Progenitor cell of endocrine pancreas (in vitro differentiated cells): ENCODE data around the gene SLC6A16. TPM values are rescaled to one million over a fixed set of nuclear protein-coding genes. Genes with fewer than 3 reads are reported as not detected.
"Not testable (repeated sequence)": the region's sequence is repeated elsewhere in the genome, so short reads cannot be mapped to it uniquely, and the experiment has no call there.

Source experiments
- DNase-seq: peaks from one replicate; pipeline ENCODE4 v3.0.0; 2021; ENCODE audit warnings: low spot score; ENCODE audit not compliant: unreplicated experiment
- H3K27ac Mint-ChIP-seq: 2 replicates; pipeline ENCODE4 v1.8.0; 2021; ENCODE audit warnings: mild to moderate bottlenecking, moderate library complexity, mixed read lengths
- H3K27me3 Mint-ChIP-seq: 2 replicates; pipeline ENCODE4 v1.8.0; 2021; ENCODE audit warnings: mixed read lengths
- H3K36me3 Mint-ChIP-seq: 2 replicates; pipeline ENCODE4 v1.8.0; 2022; ENCODE audit warnings: mixed read lengths; ENCODE audit not compliant: insufficient read depth
- H3K4me1 Mint-ChIP-seq: 2 replicates; pipeline ENCODE4 v1.8.0; 2021; ENCODE audit warnings: low read depth, mixed read lengths
- H3K4me3 Mint-ChIP-seq: 2 replicates; pipeline ENCODE4 v1.8.0; 2021; ENCODE audit warnings: low read depth, mild to moderate bottlenecking, moderate library complexity, mixed read lengths
- H3K9me3 Mint-ChIP-seq: 2 replicates; pipeline ENCODE4 v1.8.0; 2021; ENCODE audit warnings: low read depth, mixed read lengths
- total RNA-seq: library from RNA; stranded (reverse); gene quantifications from 2 replicates; pipeline ENCODE4 v1.2.1, GENCODE V29; 2021
- TF ChIP-seq, protein P1 (sequence below): fragments of 200-600 bp; sonication (generic); IDR thresholded peaks from one replicate; pipeline ENCODE4 v1.5.0; 2021; ENCODE audit warnings: antibody characterized with exemption, mild to moderate bottlenecking; ENCODE audit not compliant: unreplicated experiment

Gene SLC6A16
- total RNA-seq, 1 donor from 2014 or later: 11.8 TPM

DNA sequence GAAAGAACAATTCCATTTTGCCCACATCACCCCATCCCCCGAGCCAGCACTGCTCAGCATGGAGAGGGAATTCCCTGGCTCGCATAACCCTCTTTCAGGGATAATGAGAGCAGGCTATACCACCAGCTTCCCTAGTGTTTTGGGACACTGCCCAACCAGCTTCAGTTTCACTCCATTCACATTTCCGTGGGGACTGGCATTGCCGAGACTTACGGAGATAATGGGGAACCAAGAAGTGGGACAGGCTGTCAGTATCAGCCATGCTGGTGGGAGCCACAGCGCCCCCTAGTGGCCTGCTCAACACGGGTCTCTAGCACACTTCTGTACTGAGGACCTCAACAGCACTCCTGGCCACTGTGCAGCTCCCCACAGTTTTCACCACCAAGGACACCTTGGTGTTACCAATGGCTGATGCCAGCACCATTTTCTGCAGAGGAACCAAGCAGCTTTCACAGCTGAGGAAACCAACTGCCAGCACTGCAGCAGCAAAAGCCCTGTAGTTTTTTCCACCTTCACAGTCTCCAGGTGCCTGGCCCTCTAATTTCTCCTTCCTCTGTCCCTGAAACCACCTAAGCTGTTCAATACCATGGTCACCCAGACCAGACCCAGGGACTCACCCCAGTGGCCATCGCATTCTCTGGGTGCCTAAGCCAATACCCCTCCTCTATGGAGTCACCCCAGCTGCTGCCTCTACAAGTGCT, 23.7 kb downstream of the SLC6A16 start:
- H3K4me1 Mint-ChIP-seq: no peaks in the 10 kb centered on the region
- DNase-seq: peak; percentile 58
- no peak overlapping the region for H3K4me3 Mint-ChIP-seq
- H3K9me3 Mint-ChIP-seq: no peaks in the 10 kb centered on the region
- H3K27ac Mint-ChIP-seq: peak overlapping the region; percentile 69
- peaks cover 4% of the 10 kb centered on the region for H3K36me3 Mint-ChIP-seq
- no peaks in the 10 kb centered on the region for H3K27me3 Mint-ChIP-seq
- TF ChIP-seq, protein P1, sequence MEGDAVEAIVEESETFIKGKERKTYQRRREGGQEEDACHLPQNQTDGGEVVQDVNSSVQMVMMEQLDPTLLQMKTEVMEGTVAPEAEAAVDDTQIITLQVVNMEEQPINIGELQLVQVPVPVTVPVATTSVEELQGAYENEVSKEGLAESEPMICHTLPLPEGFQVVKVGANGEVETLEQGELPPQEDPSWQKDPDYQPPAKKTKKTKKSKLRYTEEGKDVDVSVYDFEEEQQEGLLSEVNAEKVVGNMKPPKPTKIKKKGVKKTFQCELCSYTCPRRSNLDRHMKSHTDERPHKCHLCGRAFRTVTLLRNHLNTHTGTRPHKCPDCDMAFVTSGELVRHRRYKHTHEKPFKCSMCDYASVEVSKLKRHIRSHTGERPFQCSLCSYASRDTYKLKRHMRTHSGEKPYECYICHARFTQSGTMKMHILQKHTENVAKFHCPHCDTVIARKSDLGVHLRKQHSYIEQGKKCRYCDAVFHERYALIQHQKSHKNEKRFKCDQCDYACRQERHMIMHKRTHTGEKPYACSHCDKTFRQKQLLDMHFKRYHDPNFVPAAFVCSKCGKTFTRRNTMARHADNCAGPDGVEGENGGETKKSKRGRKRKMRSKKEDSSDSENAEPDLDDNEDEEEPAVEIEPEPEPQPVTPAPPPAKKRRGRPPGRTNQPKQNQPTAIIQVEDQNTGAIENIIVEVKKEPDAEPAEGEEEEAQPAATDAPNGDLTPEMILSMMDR: peak; percentile 88

DNA sequence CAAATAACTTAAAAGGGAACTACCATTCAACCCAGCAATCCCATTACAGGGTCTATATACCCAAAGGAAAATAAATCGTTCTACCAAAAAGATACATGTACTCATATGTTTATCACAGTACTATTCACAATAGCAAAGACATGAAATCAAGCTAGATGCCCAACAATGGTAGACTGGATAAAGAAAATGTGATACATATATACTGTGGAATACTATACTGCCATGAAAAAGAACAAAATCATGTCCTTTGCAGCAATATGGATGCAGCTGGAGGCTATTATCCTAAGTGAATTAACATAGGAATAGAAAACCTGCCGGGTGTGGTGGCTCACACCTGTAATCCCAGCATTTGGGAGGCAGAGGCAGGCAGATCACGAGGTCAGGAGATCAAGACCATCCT, 26.3 kb downstream of the SLC6A16 start:
- DNase-seq, H3K27ac Mint-ChIP-seq, H3K4me3 Mint-ChIP-seq, H3K36me3 Mint-ChIP-seq, H3K27me3 Mint-ChIP-seq, H3K4me1 Mint-ChIP-seq, H3K9me3 Mint-ChIP-seq: not testable (repeated sequence)

DNA sequence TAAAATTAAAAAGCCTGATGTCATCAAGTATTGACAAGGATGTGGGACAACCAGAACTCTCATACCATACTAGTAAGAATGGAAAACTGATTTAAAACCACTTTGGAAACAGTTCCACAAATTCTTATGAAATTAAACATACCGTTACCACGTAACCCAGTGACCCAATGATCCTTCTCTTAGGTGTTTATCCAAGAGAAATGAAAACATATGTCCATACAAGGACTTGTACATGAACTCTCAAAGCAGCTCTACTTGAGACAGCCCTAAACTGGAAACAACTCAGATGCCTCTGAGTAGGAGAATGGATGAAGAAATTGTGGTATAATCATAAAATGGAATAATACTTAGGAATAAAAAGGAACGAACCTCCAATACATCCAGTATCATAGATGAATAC, 27.6 kb downstream of the SLC6A16 start:
- Mint-ChIP-seq H3K36me3 (no peaks in the 10 kb centered on the region), H3K27ac (no peak overlapping the region), H3K9me3 (no peaks in the 10 kb centered on the region), H3K27me3 (no peaks in the 10 kb centered on the region), H3K4me1 (no peaks in the 10 kb centered on the region), H3K4me3 (no peak overlapping the region)
- no peak for DNase-seq
- TF ChIP-seq, protein P1: no peak

DNA sequence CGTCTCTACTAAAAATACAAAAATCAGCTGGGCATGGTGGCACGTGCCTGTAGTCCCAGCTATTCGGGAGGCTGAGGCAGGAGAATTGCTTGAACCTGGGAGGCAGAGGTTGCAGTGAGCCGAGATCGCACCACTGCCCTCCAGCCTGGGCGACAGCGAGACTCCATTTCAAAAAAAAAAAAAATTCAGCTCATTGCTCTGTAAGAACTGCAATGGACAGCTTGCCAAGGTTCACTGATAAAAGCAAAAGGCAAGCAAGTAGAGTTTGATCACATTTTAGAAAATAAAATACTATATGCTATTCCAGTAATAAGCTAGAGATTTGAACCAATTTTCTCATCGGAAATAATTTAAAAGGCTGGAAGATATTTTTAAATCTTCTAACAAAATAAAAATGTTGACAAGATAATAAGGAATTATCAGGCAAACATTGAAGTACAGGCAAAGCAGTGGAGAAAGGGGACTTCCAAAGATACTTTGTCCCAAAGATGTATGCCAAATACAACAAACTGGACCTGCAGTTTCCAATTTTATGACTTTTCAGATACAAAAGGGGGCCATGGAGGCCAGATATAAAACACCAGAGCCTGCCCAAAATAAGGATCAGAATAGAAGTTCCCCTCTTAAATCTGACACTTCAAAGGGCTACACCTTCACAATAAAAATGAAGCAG, 29.6 kb downstream of the SLC6A16 start:
- no peak for DNase-seq
- no peaks in the 10 kb centered on the region for H3K9me3 Mint-ChIP-seq
- H3K27ac Mint-ChIP-seq: no peak overlapping the region
- TF ChIP-seq, protein P1: no peak
- no peaks in the 10 kb centered on the region for H3K4me1 Mint-ChIP-seq
- no peaks in the 10 kb centered on the region for H3K27me3 Mint-ChIP-seq
- no peak overlapping the region for H3K4me3 Mint-ChIP-seq
- no peaks in the 10 kb centered on the region for H3K36me3 Mint-ChIP-seq

DNA sequence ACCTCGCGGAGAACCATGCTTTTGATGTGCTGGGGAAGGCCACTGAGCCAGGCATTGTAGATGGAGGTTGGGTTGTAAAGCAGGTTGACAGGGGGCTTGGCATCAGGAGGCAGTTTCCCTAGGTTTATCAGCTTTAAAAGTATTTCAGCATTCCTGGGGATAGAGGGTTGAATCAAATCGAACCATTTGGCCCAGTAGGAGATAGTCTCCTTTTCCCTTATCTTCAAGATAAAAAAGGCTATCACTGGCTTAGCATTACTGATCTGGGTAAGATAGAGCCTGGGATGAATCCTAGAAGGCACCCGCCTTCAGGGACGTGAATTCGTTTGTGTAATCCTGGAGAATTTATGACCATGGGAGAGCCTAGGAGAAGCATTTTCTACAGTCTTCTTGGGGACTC, 30.6 kb downstream of the SLC6A16 start:
- Mint-ChIP-seq H3K27ac (no peak overlapping the region), H3K9me3 (no peaks in the 10 kb centered on the region), H3K4me3 (no peak overlapping the region), H3K27me3 (no peaks in the 10 kb centered on the region), H3K4me1 (no peaks in the 10 kb centered on the region), H3K36me3 (no peaks in the 10 kb centered on the region)
- DNase-seq: no peak
- TF ChIP-seq, protein P1: no peak

DNA sequence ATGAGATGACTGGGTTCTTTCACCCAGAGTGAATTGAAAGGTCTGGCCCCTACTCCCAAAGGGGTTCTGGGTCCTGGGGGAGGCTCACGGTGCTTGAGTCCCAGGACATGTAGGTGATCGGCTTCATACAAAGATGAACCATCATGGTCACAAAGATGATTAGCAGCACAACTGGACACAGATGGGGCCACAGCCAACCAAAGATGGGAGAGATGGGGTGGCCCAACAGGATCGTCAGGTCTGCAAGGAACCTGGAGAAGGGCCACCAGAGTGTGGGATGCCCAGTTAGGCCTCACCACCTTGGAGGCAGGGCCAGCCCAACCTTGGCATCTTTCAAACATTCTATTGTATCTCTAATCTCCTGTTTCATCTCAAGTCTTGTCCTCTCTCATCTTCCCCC, 34.5 kb downstream of the SLC6A16 start:
- Mint-ChIP-seq H3K4me1 (no peaks in the 10 kb centered on the region), H3K36me3 (no peaks in the 10 kb centered on the region), H3K27me3 (peaks cover 11% of the 10 kb centered on the region), H3K4me3 (no peak overlapping the region), H3K9me3 (peaks cover 9% of the 10 kb centered on the region), H3K27ac (no peak overlapping the region)
- DNase-seq: no peak
- TF ChIP-seq, protein P1: no peak

DNA sequence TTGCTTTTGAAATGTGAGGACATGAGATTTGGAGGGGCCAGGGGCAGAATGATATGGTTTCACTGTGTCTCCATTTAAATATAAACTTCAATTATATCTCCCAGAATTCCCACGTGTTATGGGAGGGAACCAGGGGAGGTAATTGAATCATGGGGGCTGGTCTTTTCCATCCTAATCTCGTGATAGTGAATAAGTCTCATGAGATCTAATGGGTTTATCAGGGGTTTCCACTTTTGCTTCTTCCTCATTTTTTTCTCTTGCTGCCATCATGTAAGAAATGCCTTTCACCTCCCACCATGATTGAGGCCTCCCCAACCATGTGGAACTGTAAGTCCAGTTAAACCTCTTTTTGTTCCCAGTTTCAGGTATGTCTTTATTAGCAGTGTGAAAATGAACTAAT, 35.7 kb downstream of the SLC6A16 start:
- H3K4me1 Mint-ChIP-seq, H3K36me3 Mint-ChIP-seq, H3K4me3 Mint-ChIP-seq, H3K9me3 Mint-ChIP-seq, H3K27ac Mint-ChIP-seq, DNase-seq: not testable (repeated sequence)
- peaks cover 14% of the 10 kb centered on the region for H3K27me3 Mint-ChIP-seq

DNA sequence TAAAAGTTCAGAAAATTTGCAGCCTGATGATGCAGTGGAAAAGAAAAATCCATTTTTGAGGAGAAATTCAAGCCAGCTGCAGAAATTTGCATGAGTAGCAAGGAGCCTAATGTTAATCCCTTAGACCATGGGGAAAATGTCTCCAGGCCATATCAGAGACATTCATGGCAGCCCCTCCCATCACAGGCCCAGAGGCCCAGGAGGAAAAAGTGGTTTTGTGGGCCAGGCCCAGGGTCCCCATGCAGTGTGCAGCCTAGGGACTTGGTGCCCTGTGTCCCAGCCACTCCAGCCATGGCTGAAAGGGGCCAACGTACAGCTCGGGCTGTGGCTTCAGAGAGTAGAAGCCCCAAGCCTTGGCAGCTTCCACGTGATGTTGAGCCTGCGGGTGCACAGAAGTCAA, 36.8 kb downstream of the SLC6A16 start:
- H3K27ac Mint-ChIP-seq, H3K9me3 Mint-ChIP-seq, H3K4me3 Mint-ChIP-seq, DNase-seq, H3K4me1 Mint-ChIP-seq, H3K36me3 Mint-ChIP-seq: not testable (repeated sequence)
- peaks cover 14% of the 10 kb centered on the region for H3K27me3 Mint-ChIP-seq
